ENCODE data around the gene MRPL44.

Gene MRPL44

DNA sequence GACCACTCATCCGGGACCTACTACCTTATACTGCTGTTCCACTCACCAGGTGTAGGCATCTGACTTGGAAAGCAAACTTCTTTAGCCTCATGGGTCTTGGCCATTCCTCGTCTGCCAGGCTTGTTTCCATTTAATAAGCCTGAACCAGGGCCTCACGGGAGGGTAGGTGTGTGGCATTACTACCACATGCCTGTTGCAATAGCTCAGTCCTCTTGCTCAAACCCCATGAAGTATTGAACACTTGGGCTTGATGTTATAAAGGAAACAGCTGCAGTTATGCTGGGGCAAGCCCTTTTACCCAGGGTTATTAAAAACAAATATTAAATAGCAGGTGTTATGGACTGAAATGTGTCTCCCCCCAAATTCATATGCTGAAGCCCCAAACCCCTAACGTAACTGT lies 21.2 kb downstream of the MRPL44 start:
- Histone ChIP-seq H3K27ac (no peak overlapping the region), H3K4me1 (ENCODE audit: control insufficient read depth in 1 of 2, insufficient read depth in 1 of 2, low read depth in 1 of 2, low read length in 1 of 2) (peaks cover 0 to 4% of the 10 kb centered on the region in 2 experiments), H3K4me3 (ENCODE audit: low read depth in 1 of 2, low read length in 1 of 2) (no peak overlapping the region), H3K36me3 (no peaks in the 10 kb centered on the region), H3K27me3 (no peaks in the 10 kb centered on the region), H3K9me3 (no peaks in the 10 kb centered on the region)
- TF ChIP-seq, protein P1, sequence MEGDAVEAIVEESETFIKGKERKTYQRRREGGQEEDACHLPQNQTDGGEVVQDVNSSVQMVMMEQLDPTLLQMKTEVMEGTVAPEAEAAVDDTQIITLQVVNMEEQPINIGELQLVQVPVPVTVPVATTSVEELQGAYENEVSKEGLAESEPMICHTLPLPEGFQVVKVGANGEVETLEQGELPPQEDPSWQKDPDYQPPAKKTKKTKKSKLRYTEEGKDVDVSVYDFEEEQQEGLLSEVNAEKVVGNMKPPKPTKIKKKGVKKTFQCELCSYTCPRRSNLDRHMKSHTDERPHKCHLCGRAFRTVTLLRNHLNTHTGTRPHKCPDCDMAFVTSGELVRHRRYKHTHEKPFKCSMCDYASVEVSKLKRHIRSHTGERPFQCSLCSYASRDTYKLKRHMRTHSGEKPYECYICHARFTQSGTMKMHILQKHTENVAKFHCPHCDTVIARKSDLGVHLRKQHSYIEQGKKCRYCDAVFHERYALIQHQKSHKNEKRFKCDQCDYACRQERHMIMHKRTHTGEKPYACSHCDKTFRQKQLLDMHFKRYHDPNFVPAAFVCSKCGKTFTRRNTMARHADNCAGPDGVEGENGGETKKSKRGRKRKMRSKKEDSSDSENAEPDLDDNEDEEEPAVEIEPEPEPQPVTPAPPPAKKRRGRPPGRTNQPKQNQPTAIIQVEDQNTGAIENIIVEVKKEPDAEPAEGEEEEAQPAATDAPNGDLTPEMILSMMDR (IDR thresholded peaks at IDR 0.05), result no peak

DNA sequence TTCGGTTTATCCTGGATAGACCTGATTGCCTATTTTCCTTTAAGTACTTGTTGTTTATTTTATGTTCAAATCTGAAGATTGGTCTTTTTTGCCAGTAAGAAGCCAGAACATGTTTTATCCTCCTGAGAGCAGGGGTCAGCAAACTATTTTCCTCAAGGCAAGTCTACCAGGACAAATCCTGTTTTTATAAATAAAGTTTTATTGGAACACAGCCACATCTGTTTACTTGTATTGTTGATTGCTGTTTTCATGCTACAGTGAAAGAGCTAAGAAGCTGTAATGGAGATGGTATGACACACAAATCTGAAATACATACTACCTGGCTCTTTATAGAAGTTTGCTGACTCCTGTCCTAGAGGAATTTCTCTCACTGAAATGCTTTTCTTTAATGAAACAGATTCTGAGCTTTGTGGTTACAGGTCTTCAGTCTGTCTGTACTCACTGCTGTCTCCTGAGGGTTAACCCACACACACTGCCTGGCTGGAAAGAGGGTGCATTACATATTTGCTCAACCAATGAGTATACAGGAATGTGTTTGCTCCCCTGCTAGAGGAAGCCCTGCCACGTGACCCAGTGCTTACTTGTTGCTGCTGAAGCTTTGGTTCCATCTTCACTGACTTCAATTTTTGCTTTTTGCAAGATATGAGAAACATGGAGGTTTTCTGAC lies 22.6 kb downstream of the MRPL44 start:
- H3K36me3 ChIP-seq, result no peaks in the 10 kb centered on the region
- TF ChIP-seq, protein P1 (IDR thresholded peaks at IDR 0.05), result no peak
- H3K27me3 ChIP-seq, result no peaks in the 10 kb centered on the region

DNA sequence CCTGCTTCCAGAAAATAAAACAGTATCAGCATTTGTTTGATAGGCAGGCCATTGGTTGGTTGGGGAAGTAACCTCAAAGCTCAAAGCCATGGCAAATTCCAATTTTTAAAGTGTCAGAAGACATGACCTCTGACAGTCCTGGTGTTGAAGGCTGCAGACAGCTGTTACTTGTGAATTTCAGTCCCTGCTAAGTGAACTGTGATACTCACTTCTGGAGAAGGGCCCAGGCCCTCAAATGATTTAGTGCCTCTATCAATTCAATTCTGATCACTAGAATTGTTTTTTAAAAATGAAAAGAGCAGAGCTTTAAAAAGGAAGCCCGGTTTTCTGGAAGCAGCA lies 23.1 kb downstream of the MRPL44 start:
- Histone ChIP-seq H3K27ac (no peak overlapping the region), H3K4me3 (ENCODE audit: low read depth in 1 of 2, low read length in 1 of 2) (no peak overlapping the region), H3K27me3 (no peaks in the 10 kb centered on the region), H3K9me3 (no peaks in the 10 kb centered on the region), H3K4me1 (ENCODE audit: control insufficient read depth in 1 of 2, insufficient read depth in 1 of 2, low read depth in 1 of 2, low read length in 1 of 2) (peaks cover 0 to 4% of the 10 kb centered on the region in 2 experiments), H3K36me3 (no peaks in the 10 kb centered on the region)
- TF ChIP-seq, protein P1 (IDR thresholded peaks at IDR 0.05), result no peak

More for the DNA sequence above, 22.6 kb downstream of the MRPL44 start:
- Histone ChIP-seq H3K9me3 (no peaks in the 10 kb centered on the region), H3K4me1 (ENCODE audit: control insufficient read depth in 1 of 2, insufficient read depth in 1 of 2, low read depth in 1 of 2, low read length in 1 of 2) (peaks cover 0 to 4% of the 10 kb centered on the region in 2 experiments), H3K27ac (no peak overlapping the region), H3K4me3 (ENCODE audit: low read depth in 1 of 2, low read length in 1 of 2) (no peak overlapping the region)

DNA sequence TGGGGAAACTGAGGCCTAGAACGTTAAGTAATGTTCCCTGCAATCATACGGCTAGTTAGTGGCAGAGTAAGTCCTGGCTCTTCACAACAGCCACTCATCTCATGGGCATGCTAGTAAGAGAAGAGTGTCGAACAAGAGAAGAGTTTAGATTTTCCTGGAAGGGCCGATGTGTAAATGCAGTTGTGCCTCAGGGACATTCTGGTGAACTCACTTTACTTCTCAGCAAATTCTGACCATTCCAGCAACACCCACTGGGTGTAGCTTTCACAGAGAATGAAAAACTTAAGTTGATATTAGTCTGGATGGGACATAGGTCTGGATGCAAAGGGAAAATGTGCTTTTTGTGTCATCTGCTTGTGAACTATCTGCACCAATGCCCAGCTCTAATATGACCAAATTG lies 23.5 kb downstream of the MRPL44 start:
- H3K27me3 ChIP-seq, result no peaks in the 10 kb centered on the region
- no peak overlapping the region for H3K27ac ChIP-seq
- H3K4me1 ChIP-seq (ENCODE audit: control insufficient read depth in 1 of 2, insufficient read depth in 1 of 2, low read depth in 1 of 2, low read length in 1 of 2), result peaks cover 0 to 4% of the 10 kb centered on the region in 2 experiments
- no peaks in the 10 kb centered on the region for H3K9me3 ChIP-seq
- no peak overlapping the region for H3K4me3 ChIP-seq (ENCODE audit: low read depth in 1 of 2, low read length in 1 of 2)
- TF ChIP-seq, protein P1 (IDR thresholded peaks at IDR 0.05), result no peak
- H3K36me3 ChIP-seq, result no peaks in the 10 kb centered on the region

DNA sequence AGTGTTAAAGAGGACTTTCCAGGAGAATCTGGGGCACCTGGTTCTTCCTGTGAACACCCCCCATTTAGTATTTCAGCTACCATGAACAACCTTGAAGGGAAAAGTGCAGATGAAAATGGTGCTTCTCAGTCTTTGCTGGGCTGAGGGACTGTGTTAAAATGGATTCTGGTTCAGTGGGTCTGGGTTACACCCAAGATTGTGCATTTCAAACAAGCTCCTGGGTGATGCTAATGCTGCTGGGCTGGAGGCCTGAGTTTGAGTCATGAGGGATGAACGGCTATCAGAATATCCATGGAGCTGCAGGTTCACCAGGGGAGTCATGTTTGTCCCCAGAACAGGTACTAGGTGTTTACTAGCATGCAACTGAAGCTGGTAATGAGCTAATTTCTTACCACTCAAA lies 24.0 kb downstream of the MRPL44 start:
- H3K27ac ChIP-seq, result no peak overlapping the region
- H3K9me3 ChIP-seq, result no peaks in the 10 kb centered on the region
- H3K36me3 ChIP-seq, result no peaks in the 10 kb centered on the region
- TF ChIP-seq, protein P1 (IDR thresholded peaks at IDR 0.05), result no peak
- H3K4me3 ChIP-seq (ENCODE audit: low read depth in 1 of 2, low read length in 1 of 2), result no peak overlapping the region
- H3K27me3 ChIP-seq, result no peaks in the 10 kb centered on the region
- H3K4me1 ChIP-seq (ENCODE audit: control insufficient read depth in 1 of 2, insufficient read depth in 1 of 2, low read depth in 1 of 2, low read length in 1 of 2), result peaks cover 0 to 4% of the 10 kb centered on the region in 2 experiments
